Chondrocyte (in vitro differentiated cells): Measurements from ENCODE around the gene BICD2. TPM values are rescaled to one million over a fixed set of nuclear protein-coding genes. Genes with fewer than 3 reads are reported as not detected.

Source experiments
- DNase-seq: peaks from one replicate; pipeline ENCODE4 v3.0.0; 2021; ENCODE audit warnings: mixed read lengths, low spot score
- H3K27ac Mint-ChIP-seq: one replicate; pipeline ENCODE4 v1.8.0; 2021; ENCODE audit warnings: mild to moderate bottlenecking, moderate library complexity, mixed read lengths; ENCODE audit not compliant: unreplicated experiment
- H3K27me3 Mint-ChIP-seq: 2 replicates; pipeline ENCODE4 v1.8.0; 2021; ENCODE audit warnings: low read depth, mixed read lengths
- H3K36me3 Mint-ChIP-seq: 2 replicates; pipeline ENCODE4 v1.8.0; 2021; ENCODE audit warnings: low read depth, mixed read lengths
- H3K4me1 Mint-ChIP-seq: 2 replicates; pipeline ENCODE4 v1.8.0; 2021; ENCODE audit warnings: low read depth, mild to moderate bottlenecking, mixed read lengths
- H3K4me3 Mint-ChIP-seq: one replicate; pipeline ENCODE4 v1.8.0; 2021; ENCODE audit warnings: mild to moderate bottlenecking, moderate library complexity, mixed read lengths; ENCODE audit not compliant: unreplicated experiment
- H3K9me3 Mint-ChIP-seq: 2 replicates; pipeline ENCODE4 v1.8.0; 2021; ENCODE audit warnings: low read depth, mixed read lengths
- CTCF ChIP-seq: fragments of 200-600 bp; sonication (generic); IDR thresholded peaks from 2 replicates; pipeline ENCODE4 v1.5.0; 2021; ENCODE audit warnings: antibody characterized with exemption, mild to moderate bottlenecking, moderate library complexity
- total RNA-seq: library from RNA; stranded (reverse); gene quantifications from 3 replicates; pipeline ENCODE4 v1.2.1, GENCODE V29; 2021

BICD2 gene
- total RNA-seq, 1 donor from 2014 or later, result 41.9 TPM

GRCh38 chr9:92730897-92731296 lies 33.7 kb downstream of the BICD2 start:
- H3K27me3 Mint-ChIP-seq, result no peaks in the 10 kb centered on the region
- no peaks in the 10 kb centered on the region for H3K9me3 Mint-ChIP-seq
- no peak overlapping the region for H3K4me3 Mint-ChIP-seq
- DNase-seq, result no peak
- H3K27ac Mint-ChIP-seq, result no peak overlapping the region
- H3K36me3 Mint-ChIP-seq, result peaks cover 4% of the 10 kb centered on the region
- H3K4me1 Mint-ChIP-seq, result peaks cover 15% of the 10 kb centered on the region
- TF ChIP-seq CTCF, result no peak

- no peaks in the 10 kb centered on the region for H3K27me3 Mint-ChIP-seq
- H3K4me3 Mint-ChIP-seq, result no peak overlapping the region
- peak; percentile 22 for TF ChIP-seq CTCF
- peaks cover 15% of the 10 kb centered on the region for H3K4me1 Mint-ChIP-seq
- no peak for DNase-seq
- H3K36me3 Mint-ChIP-seq, result peaks cover 4% of the 10 kb centered on the region
- H3K27ac Mint-ChIP-seq, result no peak overlapping the region
- H3K9me3 Mint-ChIP-seq, result no peaks in the 10 kb centered on the region
These were observed 34.9 kb downstream of the BICD2 start for GRCh38 chr9:92729735-92730155.

GRCh38 chr9:92728831-92729734 lies 35.5 kb downstream of the BICD2 start:
- DNase-seq, result no peak
- Mint-ChIP-seq H3K4me3 (no peak overlapping the region), H3K36me3 (peaks cover 4% of the 10 kb centered on the region), H3K4me1 (peaks cover 19% of the 10 kb centered on the region), H3K9me3 (no peaks in the 10 kb centered on the region), H3K27me3 (no peaks in the 10 kb centered on the region), H3K27ac (no peak overlapping the region)
- peak; percentile 74 for TF ChIP-seq CTCF

- H3K27me3 Mint-ChIP-seq, result no peaks in the 10 kb centered on the region
- TF ChIP-seq CTCF, result no peak
- no peak for DNase-seq
- H3K4me1 Mint-ChIP-seq, result peaks cover 21% of the 10 kb centered on the region
- H3K36me3 Mint-ChIP-seq, result peaks cover 4% of the 10 kb centered on the region
- H3K4me3 Mint-ChIP-seq, result no peak overlapping the region
- H3K27ac Mint-ChIP-seq, result no peak overlapping the region
- no peaks in the 10 kb centered on the region for H3K9me3 Mint-ChIP-seq
These were observed 36.6 kb downstream of the BICD2 start for GRCh38 chr9:92727716-92728700.
